GM12891 (cell line): ENCODE measurements around the gene ATF7IP2.

ENCODE experiments used
- PAX5 ChIP-seq: IDR thresholded peaks from 2 replicates; pipeline ENCODE4 v1.6.1; 2011; ENCODE audit warnings: low read length, moderate library complexity, mild to moderate bottlenecking; ENCODE audit not compliant: insufficient read depth, severe bottlenecking
- POLR2A ChIP-seq: IDR thresholded peaks from 2 replicates; pipeline ENCODE4 v1.6.1; 2011; ENCODE audit warnings: low read depth, low read length, control low read depth
- POLR2AphosphoS5 ChIP-seq: IDR thresholded peaks from 2 replicates; pipeline ENCODE4 v1.6.1; 2011; ENCODE audit warnings: low read depth, low read length, control low read depth
- POU2F2 ChIP-seq: IDR thresholded peaks from 2 replicates; pipeline ENCODE4 v1.6.1; 2011; ENCODE audit warnings: low read depth, mild to moderate bottlenecking, control low read depth, low read length, moderate library complexity
- SPI1 ChIP-seq: IDR thresholded peaks from 2 replicates; pipeline ENCODE4 v1.6.1; 2011; ENCODE audit warnings: low read depth, low read length, control low read depth
- TAF1 ChIP-seq: IDR thresholded peaks from 2 replicates; pipeline ENCODE4 v1.6.1; 2011; ENCODE audit warnings: low read depth, low read length, control low read depth

DNA sequence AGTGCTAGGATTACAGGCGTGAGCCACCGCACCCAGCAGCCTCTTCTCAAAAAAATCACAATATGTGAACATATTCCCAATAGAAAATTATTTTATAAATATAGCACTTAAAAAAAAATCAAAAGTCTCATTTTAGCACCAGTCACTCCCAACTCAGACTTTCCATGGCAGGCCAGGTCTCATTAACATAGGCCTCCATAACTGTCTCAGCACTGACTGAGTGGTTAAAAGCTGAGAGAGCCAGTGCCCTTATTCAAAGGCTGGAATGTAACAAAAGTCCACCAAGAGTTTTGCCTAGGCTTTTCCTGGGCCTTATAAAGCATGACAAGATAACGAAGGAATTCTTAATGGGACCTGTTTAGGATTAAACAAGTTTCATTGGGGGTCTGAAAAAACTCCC, 114.7 kb downstream of the ATF7IP2 start:
- TF ChIP-seq POLR2A (no peak), POLR2AphosphoS5 (no peak), PAX5 (no peak), TAF1 (no peak), POU2F2 (no peak), SPI1 (no peak)
